Measurements from ENCODE around the gene SLC5A7.

Gene SLC5A7

DNA sequence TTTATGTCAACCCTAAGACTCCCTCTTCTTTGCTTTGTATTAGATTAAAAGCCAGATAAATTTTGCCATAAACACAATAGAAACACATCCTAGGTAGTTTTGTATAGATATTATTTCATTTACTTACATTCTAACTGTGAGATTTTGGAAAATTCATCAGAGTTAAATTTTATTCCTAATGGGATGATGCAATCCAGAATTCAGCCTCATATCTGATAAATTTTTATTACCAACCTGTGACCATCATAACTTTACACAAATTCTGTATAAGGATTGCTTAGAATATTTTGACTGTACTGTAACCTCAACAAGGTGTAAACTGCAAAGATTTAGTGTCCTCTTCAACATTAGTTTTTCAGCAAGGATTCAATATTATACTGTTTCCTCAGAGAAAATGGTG, 4.4 kb downstream of the SLC5A7 start:
- TF ChIP-seq, protein P1, sequence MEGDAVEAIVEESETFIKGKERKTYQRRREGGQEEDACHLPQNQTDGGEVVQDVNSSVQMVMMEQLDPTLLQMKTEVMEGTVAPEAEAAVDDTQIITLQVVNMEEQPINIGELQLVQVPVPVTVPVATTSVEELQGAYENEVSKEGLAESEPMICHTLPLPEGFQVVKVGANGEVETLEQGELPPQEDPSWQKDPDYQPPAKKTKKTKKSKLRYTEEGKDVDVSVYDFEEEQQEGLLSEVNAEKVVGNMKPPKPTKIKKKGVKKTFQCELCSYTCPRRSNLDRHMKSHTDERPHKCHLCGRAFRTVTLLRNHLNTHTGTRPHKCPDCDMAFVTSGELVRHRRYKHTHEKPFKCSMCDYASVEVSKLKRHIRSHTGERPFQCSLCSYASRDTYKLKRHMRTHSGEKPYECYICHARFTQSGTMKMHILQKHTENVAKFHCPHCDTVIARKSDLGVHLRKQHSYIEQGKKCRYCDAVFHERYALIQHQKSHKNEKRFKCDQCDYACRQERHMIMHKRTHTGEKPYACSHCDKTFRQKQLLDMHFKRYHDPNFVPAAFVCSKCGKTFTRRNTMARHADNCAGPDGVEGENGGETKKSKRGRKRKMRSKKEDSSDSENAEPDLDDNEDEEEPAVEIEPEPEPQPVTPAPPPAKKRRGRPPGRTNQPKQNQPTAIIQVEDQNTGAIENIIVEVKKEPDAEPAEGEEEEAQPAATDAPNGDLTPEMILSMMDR (IDR thresholded peaks at IDR 0.05; ENCODE audit: low read depth, low read length, missing control alignments), result no peak

DNA sequence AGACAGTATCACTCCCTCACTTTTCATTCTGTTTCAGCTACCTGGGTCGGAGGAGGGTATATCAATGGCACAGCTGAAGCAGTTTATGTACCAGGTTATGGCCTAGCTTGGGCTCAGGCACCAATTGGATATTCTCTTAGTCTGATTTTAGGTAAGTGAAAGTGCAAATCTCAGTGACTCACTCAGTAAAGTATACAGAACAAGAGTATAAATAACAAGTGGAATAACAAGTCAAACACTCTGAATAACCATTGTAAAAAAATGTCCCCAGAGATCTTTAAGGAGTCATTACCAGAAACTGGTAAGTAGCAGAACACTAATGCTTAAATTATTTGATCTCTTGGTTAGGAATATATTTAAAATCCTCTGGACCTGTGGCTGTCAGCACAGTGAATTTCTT, 5.7 kb downstream of the SLC5A7 start:
- H3K4me3 ChIP-seq (ENCODE audit: low read depth, low read length), result no peak overlapping the region
- TF ChIP-seq, protein P1 (IDR thresholded peaks at IDR 0.05; ENCODE audit: low read depth, low read length, missing control alignments), result no peak
- DNase-seq (ENCODE audit: low read depth), result no peak

More for the DNA sequence above, 4.4 kb downstream of the SLC5A7 start:
- DNase-seq (ENCODE audit: low read depth), result no peak
- no peak overlapping the region for H3K4me3 ChIP-seq (ENCODE audit: low read depth, low read length)

DNA sequence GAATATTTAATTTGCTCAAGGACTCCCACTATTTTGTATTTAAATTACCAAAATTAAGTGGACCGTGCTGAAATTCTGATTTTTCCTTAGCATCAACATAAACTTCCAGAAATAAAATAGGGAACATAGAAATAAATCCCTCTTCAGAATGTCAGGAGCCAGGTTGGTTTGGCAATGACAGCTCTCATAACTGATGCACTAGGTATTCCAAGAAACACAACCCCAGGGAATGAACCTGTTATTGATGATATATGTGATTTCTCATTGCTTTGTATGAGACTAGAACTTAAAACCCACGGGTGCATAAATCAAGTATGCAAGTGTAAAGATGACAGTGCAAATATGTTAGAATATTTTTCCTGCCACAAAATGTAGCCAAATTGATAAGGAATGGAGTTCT, 12.8 kb downstream of the SLC5A7 start:
- TF ChIP-seq, protein P1 (IDR thresholded peaks at IDR 0.05; ENCODE audit: low read depth, low read length, missing control alignments), result no peak

DNA sequence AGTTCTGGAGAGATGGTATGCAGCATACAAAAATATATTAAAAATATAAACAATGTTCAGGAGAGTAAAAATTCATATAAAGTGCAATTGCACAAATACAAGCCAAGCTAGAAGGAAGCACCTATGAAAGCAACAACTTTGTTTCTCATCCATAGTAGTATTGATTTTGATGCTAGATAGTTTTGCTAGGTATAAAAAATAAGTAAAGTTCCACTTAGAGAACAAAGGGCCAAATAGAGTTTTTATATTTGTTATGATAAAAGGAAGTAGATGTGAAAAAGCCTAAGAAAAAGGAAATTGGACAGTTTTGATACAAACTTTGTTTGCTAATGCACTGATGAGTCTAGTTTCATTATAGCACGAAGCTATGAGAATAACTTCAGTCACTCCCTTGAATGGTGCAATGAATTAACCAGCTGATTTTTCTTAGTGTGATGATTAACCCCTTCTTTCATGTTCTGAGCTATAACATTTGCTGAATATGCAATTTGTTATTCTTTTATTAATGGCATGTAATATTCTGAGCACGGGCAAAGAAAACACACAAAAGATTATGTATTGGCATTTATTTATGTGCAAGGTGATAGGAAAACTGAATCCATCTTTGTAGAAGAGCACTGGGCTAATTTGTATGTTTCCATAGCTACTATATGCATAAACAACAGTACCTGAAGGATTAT, 24.7 kb downstream of the SLC5A7 start:
- TF ChIP-seq, protein P1 (IDR thresholded peaks at IDR 0.05; ENCODE audit: low read depth, low read length, missing control alignments), result no peak
- no peak overlapping the region for H3K4me3 ChIP-seq (ENCODE audit: low read depth, low read length)

More for the DNA sequence above, 12.8 kb downstream of the SLC5A7 start:
- H3K4me3 ChIP-seq (ENCODE audit: low read depth, low read length), result no peak overlapping the region
- no peak for DNase-seq (ENCODE audit: low read depth)

DNA sequence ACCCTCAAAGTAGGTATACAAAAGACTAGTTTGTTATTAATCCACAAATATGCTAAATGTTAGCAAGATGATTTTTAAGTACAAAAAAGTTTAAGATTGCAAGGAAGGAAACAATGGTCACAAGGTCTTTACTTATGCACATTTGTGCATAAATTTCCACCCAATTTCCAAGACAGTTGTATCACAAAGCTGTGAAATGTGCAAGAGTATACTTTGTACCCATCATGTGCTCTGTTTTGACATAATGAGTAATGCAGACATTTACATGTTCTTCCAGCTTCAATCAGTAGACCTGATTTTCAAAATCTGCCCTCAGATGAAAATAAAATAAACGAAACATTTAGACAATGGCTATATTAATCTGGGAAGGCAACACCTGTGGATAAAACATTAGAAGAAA, 27.0 kb downstream of the SLC5A7 start:
- no peak overlapping the region for H3K4me3 ChIP-seq (ENCODE audit: low read depth, low read length)
- TF ChIP-seq, protein P1 (IDR thresholded peaks at IDR 0.05; ENCODE audit: low read depth, low read length, missing control alignments), result no peak
- no peak for DNase-seq (ENCODE audit: low read depth)

More for the DNA sequence above, 24.7 kb downstream of the SLC5A7 start:
- no peak for DNase-seq (ENCODE audit: low read depth)

DNA sequence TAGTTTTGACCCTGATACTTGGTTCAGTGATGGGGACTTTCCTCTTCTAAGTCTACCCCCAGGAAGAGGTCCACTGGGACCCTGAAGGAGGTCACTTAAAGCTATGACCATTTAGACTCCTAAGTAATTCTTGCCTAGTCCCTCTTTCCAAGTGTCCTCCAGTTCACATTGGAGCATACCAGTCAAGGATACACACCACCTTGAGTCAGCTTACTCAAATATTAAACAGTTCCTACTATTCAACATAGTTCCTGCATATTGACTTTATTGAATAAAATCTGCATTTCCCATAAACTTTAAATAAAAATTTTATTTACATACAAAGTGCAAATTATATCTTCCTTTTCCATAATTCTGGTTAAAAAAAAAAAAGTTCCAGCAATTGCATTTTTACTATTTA, 36.3 kb downstream of the SLC5A7 start:
- TF ChIP-seq, protein P1 (IDR thresholded peaks at IDR 0.05; ENCODE audit: low read depth, low read length, missing control alignments), result no peak
- DNase-seq (ENCODE audit: low read depth), result no peak
- H3K4me3 ChIP-seq (ENCODE audit: low read depth, low read length), result no peak overlapping the region

DNA sequence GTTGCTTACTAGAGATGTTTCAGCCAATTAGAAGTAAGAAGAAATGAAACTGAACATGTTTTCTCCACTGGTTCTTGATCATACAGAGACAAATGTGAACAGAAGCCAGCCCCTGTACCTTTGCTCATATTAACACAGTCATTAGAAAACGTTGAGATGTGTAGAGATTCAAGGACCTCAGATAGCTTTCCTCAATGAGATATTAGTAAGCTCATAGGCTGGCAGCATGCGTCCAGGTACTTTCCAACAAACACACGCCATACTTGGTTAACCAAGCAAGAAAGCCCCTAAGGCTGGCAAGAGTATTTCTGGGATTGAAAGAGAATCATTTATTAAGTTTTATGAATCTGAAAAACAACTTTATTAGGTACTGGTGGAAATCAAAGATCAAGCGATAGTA, 37.5 kb downstream of the SLC5A7 start:
- no peak overlapping the region for H3K4me3 ChIP-seq (ENCODE audit: low read depth, low read length)
- TF ChIP-seq, protein P1 (IDR thresholded peaks at IDR 0.05; ENCODE audit: low read depth, low read length, missing control alignments), result no peak
- no peak for DNase-seq (ENCODE audit: low read depth)

All from GM12864 (cell line).